Ascending aorta (tissue), 2 donors: Measurements from ENCODE around the gene DACT1. TPM values are rescaled to one million over a fixed set of nuclear protein-coding genes. Genes with fewer than 3 reads are reported as not detected.

ENCODE experiments used
- DNase-seq, 2 donors: peaks; one replicate each; pipeline ENCODE4 v3.0.0-alpha.2; 2019; ENCODE audit warnings: low spot score in 2 of 2
- H3K27ac ChIP-seq, 2 donors: fragments of 200-600 bp; sonication (generic); one replicate each; pipeline ENCODE4 v1.5.1; 2016 to 2017; ENCODE audit warnings: mild to moderate bottlenecking in 1 of 2
- H3K27me3 ChIP-seq: fragments of 200-600 bp; sonication (generic); one replicate; pipeline ENCODE4 v1.5.1; 2017
- H3K36me3 ChIP-seq, 2 donors: fragments of 200-600 bp; sonication (generic); one replicate each; pipeline ENCODE4 v1.5.1; 2016
- H3K4me1 ChIP-seq, 2 donors: fragments of 200-600 bp; sonication (generic); one replicate each; pipeline ENCODE4 v1.5.1; 2016 to 2017; ENCODE audit warnings: mild to moderate bottlenecking in 1 of 2
- H3K4me3 ChIP-seq, 2 donors: fragments of 200-600 bp; sonication (generic); one replicate each; pipeline ENCODE4 v1.5.1; 2016 to 2017; ENCODE audit warnings: mild to moderate bottlenecking in 1 of 2
- H3K9me3 ChIP-seq, 2 donors: fragments of 200-600 bp; sonication (generic); one replicate each; pipeline ENCODE4 v1.5.1; 2016
- CTCF ChIP-seq, 3 experiments: fragments of 200-600 bp in 2 of 3; fragments of 450-650 bp in 1 of 3; sonication (generic) in 2 of 3; IDR thresholded peaks; one replicate each; pipeline ENCODE4 v1.5.1; 2016 to 2019; ENCODE audit warnings: antibody characterized with exemption in 3 of 3, mild to moderate bottlenecking in 1 of 3, moderate library complexity in 1 of 3
- intact Hi-C: fragments of 100-400 bp; cut with DNase I; formaldehyde crosslinking; loops from one replicate; pipeline ENCODE4 v1.15.1; 2023
- total RNA-seq: library from RNA; depleted of rRNA; stranded (reverse); fragments of >200 nt; gene quantifications from one replicate; pipeline ENCODE4 v1.1.0, GENCODE V29; 2016

Gene DACT1
- total RNA-seq, 1 donor from 2014 or later = 46.0 TPM

- intact Hi-C loops = no loop called here
- H3K27me3 ChIP-seq = no peaks in the 10 kb centered on the region
- H3K36me3 ChIP-seq = no peaks in the 10 kb centered on the region
- TF ChIP-seq CTCF (IDR thresholded peaks at IDR 0.05) = no peak
- no peaks in the 10 kb centered on the region for H3K4me1 ChIP-seq
- peaks cover 0 to 9% of the 10 kb centered on the region in 2 donors for H3K9me3 ChIP-seq
- DNase-seq = no peak
- no peak overlapping the region for H3K27ac ChIP-seq
- no peak overlapping the region for H3K4me3 ChIP-seq
Observed at GRCh38 chr14:58690801-58691516, 53.2 kb downstream of the DACT1 start.

GRCh38 chr14:58693048-58693447 is 55.3 kb downstream of the DACT1 start:
- H3K27me3 ChIP-seq = no peaks in the 10 kb centered on the region
- H3K4me1 ChIP-seq = no peaks in the 10 kb centered on the region
- H3K9me3 ChIP-seq = peaks cover 0 to 5% of the 10 kb centered on the region in 2 donors
- H3K27ac ChIP-seq = no peak overlapping the region
- intact Hi-C loops = no loop called here
- no peak overlapping the region for H3K4me3 ChIP-seq
- no peak for TF ChIP-seq CTCF (IDR thresholded peaks at IDR 0.05)
- no peak for DNase-seq
- H3K36me3 ChIP-seq = no peaks in the 10 kb centered on the region

GRCh38 chr14:58695514-58695913 is 57.8 kb downstream of the DACT1 start:
- intact Hi-C loops = no loop called here
- no peak for TF ChIP-seq CTCF (IDR thresholded peaks at IDR 0.05)
- H3K27me3 ChIP-seq = no peaks in the 10 kb centered on the region
- H3K4me3 ChIP-seq = no peak overlapping the region
- H3K27ac ChIP-seq = no peak overlapping the region
- no peak for DNase-seq
- no peaks in the 10 kb centered on the region for H3K36me3 ChIP-seq
- no peaks in the 10 kb centered on the region for H3K9me3 ChIP-seq
- H3K4me1 ChIP-seq = no peaks in the 10 kb centered on the region

GRCh38 chr14:58697266-58697929 is 59.6 kb downstream of the DACT1 start:
- no peaks in the 10 kb centered on the region for H3K27me3 ChIP-seq
- no peak for DNase-seq
- no peak overlapping the region for H3K27ac ChIP-seq
- no peak for TF ChIP-seq CTCF (IDR thresholded peaks at IDR 0.05)
- no peak overlapping the region for H3K4me3 ChIP-seq
- no peaks in the 10 kb centered on the region for H3K9me3 ChIP-seq
- no peaks in the 10 kb centered on the region for H3K36me3 ChIP-seq
- H3K4me1 ChIP-seq = peaks cover 5 to 9% of the 10 kb centered on the region in 2 donors
- intact Hi-C loops = no loop called here

Other genes starting within 250 kb of the DACT1 start
- not detected for gene TOMM20L, start 242.0 kb upstream of the DACT1 start, total RNA-seq
- gene TIMM9, start 210.4 kb upstream of the DACT1 start, total RNA-seq = 0.96 TPM
- 20.1 TPM for gene KIAA0586, start 210.2 kb upstream of the DACT1 start, total RNA-seq